GM21515 (cell line): Measurements from ENCODE around the gene ZNF14.
"Not testable (repeated sequence)": the region's sequence is repeated elsewhere in the genome, so short reads cannot be mapped to it uniquely, and the experiment has no call there.

Source experiments
- ATAC-seq: cut with Tn5 transposase; IDR thresholded peaks from one replicate; pipeline ENCODE4 v1.9.1; 2021; ENCODE audit not compliant: unreplicated experiment

The ZNF14 gene

GRCh38 chr19:19732579-19733501, at the start of gene ZNF14:
Gene ZNF14, minus strand, starts transcription at chr19:19733112. Its CDS starts 154 bp downstream, at chr19:19732958.
- peak; percentile 98 for ATAC-seq

DNA sequence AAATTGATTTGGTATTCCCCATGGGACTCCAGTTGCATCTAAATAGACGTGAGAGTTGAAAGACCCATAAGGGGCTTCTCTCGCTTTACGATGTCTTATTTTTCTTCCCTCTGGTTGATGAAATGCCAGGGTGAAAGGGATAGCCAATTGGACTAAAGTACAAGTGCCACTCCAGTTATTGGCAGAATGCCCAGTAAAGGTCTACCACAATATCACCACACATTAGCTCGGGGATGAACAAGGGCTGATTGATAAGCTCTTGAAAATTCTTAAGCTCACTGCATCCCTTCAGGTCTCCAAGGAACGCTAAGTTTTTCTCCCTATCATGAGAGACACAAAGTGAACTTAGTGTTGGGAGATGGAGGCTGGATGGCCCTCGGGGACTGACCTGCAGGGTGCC, 48.9 kb upstream of the ZNF14 start:
- ATAC-seq, result not testable (repeated sequence)

DNA sequence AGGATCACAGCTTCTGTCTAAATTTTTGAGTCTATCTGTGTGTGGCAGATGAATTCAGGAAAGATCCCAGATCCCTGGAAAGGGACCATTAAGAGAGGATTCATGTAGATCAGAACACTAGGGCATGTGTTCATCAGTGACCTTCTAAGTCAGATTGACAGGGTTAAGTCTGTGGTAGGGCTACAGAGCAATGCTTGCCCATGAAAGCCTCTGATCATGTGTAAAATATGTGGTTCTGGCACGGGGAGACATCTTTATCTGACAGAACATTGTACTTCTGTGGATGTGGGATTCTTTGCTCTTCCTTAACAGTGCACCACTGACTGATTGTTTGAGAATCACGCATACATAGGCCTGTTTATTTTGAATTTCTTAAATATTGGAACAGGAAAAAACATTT, 45.8 kb upstream of the ZNF14 start:
- ATAC-seq, result no peak

GRCh38 chr19:19777692-19778091, 44.8 kb upstream of the ZNF14 start:
- no peak for ATAC-seq

DNA sequence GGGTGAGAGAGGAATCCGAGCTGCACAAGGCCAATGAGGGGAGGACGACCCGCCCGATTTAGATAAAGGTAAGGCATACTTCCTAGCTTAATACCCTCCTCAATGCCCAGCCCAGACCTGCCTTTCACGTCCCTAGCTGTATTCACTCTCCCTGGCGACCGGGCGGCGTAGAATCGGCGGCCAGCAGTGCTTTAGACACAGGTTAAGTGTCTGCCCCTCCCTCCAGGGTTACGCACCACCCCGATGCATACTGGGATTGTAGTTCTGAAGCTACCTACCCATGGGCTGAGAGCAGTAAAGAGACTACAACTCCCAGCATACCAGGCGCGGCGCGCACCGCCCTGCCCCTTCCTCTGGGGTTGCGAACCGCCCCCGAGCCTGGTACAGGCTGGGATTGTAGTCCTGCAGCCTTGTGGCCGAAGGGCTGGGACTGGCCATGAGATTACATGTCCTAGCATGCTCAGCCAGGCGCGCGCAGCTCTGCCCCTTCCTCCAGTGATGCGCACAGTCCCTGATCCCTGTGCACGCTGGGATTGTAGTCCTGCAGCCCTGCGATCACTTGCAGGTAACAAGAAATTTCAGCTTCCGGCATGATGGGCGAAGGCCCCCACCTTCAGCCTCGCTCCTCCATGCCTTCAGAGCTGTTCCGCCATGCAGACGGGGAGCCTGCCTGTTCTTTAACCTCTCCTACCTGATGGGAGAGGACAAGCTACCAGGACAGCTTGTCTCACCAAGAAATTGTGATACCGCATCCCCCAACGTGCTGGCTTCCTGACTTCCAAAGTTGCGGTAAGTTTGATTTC, 43.5 kb upstream of the ZNF14 start:
- peak; percentile 97 for ATAC-seq

DNA sequence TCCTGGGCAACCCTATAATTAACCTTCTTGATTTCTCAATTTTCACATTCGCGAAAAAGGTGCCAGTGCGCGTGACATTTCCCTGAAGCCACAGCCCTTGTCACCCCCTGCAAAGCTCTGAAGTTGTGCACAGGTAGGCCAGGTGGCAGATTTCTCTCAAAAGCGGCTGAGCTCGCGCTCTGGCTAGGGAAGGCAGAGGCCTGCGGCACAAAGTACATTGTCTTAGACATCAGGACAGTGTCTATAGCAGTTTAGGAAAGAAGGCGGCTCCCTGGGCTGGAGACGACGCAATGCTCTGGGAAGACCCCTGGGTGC, 42.9 kb upstream of the ZNF14 start:
- ATAC-seq, result peak; percentile 21

GRCh38 chr19:19774354-19775033, 41.6 kb upstream of the ZNF14 start:
- no peak for ATAC-seq

DNA sequence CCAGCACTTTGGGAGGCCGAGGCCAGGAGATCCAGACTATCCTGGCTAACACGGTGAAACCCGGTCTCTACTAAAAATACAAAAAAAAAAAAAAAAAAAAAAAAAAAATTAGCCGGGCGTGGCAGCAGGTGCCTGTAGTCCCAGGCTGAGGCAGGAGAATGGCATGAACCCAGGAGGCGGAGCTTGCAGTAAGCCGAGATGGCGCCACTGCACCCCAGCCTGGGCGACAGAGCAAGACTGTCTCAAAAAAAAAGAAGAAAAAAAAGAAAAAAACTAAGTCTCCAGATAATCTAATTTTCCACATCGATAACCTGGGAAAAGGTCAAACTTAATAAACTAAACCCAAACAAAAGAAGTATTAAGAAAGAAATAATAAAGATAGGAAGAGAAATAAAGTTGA, 39.1 kb upstream of the ZNF14 start:
- ATAC-seq, result not testable (repeated sequence)

DNA sequence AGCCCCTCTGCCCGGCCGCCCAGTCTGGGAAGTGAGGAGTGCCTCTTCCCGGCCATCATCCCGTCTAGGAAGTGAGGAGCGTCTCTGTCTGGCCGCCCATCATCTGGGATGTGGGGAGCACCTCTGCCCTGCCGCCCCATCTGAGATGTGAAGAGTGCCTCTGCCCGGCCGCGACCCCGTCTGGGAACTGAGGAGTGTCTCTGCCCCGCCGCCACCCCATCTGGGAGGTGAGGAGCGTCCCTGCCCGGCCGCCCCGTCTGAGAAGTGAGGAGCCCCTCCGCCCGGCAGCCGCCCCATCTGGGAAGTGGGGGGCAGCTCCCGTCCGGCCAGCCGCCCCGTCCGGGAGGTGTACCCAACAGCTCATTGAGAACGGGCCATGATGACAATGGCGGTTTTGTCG, 37.1 kb upstream of the ZNF14 start:
- not testable (repeated sequence) for ATAC-seq

- ATAC-seq, result no peak
Observed at GRCh38 chr19:19758164-19758563, 25.3 kb upstream of the ZNF14 start.

DNA sequence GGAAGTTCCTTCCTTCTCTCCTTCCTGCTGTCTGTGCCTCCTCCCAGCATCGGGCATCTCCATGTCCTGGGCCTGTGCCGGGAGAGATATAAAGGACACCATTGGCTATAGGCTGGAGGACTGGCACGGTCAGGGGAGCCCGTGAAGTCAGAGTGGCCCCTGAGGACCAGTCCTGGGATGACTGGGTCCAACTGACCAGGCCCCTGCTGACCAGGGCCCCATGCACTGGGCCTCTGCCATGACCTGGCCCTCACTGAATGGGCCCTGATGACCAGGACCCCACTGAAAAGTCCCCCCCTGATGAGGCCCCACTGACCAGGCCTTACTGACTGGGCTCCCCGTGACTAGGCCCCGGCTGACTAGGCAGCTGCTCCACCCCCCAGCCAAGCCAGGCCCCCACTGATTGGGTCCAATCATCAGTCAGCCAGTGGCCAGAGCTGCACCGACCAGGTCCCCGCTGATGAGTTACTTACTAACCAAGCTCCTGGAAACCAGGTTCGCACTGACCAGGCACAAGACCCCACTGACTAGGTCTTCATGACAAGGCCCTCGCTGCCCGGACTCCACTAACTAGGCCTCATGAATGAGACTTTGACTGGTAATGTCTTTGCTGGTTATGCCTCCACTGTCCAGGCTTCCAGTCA, 20.0 kb upstream of the ZNF14 start:
- ATAC-seq, result no peak

GRCh38 chr19:19751846-19752245, 18.9 kb upstream of the ZNF14 start:
- no peak for ATAC-seq

DNA sequence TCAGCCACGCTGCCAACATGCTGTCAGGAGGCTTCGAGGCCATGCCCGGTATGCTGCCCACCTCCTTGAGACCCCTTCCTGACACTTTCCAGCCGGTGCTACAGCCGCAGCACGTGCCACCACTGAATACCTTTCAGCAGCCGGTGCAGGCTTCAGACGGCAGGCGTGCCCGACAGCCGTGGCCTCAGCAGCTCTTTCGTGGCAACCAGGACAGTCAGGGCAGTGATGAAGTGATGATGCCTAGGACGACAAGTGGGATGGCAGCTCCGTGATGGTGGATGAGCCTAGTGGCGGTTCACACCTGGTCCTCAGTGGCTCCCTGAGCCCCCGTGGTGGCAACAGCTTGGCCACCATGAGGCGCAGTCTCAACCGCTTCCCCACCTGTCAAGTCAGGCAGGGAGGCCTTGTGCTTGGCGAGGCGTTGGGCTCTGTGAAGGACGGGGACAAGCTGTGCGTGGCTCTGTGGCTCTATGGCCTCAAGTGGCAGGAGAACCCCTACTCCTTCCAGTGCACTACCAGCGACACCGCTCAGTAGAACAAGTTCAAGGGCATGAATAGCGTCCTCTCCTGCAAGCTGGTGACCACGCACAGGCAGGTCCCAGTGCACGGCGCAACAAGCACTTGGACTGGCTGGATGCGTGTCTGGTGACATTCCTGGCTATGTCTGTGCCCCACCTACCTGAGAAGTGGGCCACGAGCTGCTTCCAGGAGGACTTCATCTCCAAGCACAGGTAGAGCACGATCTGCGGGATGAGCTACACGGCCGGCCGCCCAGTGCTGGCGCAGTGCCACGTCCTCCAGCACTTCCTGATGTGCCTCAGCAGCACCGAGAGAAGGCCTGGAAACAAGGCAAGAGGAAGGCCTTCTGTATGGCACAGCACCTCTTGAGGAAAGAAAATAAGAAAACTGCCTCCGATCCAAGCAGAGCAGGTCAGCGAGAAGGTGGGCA, 18.2 kb upstream of the ZNF14 start:
- ATAC-seq, result no peak

- no peak for ATAC-seq
Observed at GRCh38 chr19:19749908-19750841, 17.3 kb upstream of the ZNF14 start.

- ATAC-seq, result no peak
Observed at GRCh38 chr19:19749117-19749907, 16.4 kb upstream of the ZNF14 start.

DNA sequence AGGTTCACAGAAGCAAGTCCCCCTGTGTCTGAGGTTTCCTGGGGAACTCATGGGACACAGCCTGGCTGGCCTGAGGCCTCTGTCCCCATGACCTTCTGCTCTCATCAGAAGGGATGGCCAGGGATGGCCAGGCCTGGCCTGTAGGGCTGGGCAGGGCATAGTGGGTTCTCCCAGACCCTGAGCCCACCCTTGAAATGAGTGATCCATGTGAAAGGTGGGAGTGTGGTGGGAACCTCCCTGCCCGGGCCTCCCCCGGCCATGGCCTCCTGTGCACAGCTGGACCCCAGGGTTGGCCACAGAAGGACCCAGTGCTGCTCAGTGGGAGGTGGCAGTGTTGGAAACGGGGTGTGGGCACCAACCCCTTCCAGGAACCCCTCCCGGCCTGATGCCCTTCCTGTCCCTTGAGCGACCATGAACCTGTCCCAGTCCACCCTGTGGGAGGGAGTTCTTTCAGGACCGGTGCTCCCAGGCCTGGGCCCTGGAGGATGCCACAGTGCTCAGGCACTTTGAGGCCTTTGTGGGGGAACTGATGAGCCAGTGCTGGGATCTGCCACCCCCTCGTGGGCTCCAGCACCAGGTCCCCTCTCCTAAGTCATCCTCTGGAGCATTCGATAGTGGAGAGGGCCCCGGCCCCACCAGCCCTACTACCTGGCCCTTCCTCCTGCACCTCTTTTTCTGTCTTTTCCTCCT, 15.5 kb upstream of the ZNF14 start:
- no peak for ATAC-seq
